Activated CD8-positive, alpha-beta memory T cell treated with anti-CD3 and anti-CD28 coated beads for 4 hours (primary cell): ENCODE results near the gene H2BW2.
"Not testable (repeated sequence)": the region's sequence is repeated elsewhere in the genome, so short reads cannot be mapped to it uniquely, and the experiment has no call there.

Experiments used
- DNase-seq, 2 donors: peaks; one replicate each; pipeline ENCODE4 v3.0.0-alpha.2; 2020; ENCODE audit warnings: low read depth in 2 of 2

Gene H2BW2

DNA sequence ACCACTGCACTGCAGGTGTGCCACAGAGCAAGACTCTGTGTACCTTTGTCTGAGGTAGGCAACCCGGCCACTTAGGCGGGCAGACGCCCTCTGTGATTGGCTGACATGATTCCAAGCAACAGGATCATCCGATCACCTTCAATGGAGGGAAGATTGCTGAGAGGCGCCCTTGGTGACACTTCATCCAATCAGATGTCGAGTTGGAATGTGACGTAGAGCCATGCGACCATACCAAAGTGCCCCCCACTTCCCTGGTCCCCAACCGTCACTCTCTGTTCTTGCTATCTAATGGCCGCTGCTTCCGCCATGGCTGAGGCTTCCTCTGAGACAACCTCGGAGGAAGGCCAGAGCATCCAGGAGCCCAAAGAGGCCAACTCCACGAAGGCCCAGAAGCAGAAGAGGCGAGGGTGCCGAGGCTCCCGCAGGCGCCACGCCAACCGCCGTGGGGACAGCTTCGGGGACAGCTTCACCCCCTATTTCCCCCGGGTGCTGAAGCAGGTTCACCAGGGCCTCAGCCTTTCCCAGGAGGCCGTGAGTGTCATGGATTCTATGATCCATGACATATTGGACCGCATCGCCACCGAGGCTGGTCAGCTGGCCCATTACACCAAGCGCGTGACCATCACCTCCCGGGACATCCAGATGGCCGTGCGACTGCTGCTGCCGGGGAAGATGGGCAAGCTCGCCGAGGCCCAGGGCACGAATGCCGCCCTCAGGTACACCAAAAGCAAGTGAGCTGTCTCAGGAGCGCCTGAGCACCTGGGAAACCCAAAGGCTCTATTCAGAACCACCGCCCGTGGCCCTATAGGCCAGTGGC lies at the start of gene H2BW2:
Gene H2BW2, plus strand, starts transcription at position 268 of the 817 bp plus-strand sequence. Its CDS starts 39 bp downstream, at position 307.
- no peak for DNase-seq

DNA sequence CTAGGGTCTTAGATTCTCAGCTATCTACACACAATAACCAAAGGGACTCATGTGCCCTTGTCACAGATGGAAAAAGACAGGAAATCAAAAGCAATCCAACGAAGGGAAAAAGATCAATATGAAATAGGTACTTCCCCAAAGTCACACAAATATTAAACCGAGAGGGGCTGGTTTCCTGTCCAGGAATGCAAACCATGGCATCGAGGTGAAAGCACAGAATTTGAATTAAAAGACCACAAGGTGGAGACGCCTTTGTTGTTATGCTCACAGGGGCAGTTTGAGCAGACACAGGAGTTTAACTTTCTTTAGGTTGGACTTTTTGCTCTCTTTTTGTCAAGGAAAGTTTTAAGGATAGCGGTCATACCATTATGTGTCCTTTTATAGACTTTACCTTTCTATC lies 40.5 kb upstream of the H2BW2 start:
- no peak for DNase-seq

DNA sequence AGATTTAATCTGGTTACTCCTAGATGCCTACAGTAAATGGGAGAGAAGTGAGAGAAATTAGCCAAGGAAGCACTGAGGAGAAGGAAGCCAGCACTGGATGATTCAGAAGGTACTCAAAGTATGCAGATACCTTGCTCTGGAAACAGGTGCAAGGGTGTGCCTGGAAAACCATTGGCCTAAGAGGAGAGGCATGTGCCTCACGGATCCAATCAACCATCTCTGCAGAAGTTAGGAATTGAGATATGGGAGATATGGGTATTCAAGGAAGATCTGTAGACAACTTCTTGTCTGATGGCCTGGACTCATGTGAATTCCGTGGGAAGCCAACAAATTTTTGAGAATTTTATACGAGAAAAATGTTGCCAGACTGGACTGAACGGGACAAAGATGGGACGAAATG lies 30.9 kb upstream of the H2BW2 start:
- no peak for DNase-seq

DNA sequence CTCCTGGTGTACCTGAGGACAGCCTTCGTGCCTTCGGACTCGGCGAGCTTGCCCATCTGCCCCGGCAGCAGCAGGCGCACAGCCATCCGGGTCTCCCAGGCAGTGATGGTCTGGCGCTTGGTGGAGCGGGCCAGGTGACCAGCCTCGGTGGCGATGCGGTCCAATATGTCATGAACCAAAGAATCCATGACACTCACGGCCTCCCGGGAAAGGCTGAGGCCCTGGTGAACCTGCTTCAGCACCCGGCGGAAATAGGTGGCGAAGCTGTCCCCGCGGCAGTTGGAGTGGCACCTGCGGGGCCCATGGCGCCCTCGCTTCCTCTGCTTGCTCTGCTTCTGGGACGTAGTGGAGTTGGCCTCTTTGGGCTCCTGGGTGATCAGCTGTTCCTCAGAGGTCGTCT lies 26.6 kb upstream of the H2BW2 start:
- no peak for DNase-seq

DNA sequence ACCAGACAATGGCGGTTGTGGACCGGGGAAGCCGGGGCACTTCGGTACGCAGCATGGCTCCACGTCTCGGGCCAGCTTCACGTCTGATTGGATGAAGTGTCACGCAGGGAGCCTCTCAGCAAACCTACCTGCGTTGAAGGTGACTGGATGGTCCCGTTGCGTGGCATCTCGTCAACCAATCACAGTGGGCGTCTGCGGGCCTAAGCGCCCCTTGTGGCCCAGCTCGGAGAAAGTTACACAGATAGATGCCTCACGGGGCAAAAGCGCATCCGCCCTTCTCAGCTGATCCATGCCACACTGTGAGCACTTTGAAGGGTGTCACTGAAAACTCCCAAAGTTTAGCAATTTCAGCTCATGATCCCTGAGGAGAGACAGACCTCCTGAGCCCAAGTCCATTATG lies 26.1 kb upstream of the H2BW2 start, which contains the start of gene H2BW1:
Gene H2BW1, minus strand, starts transcription at position 103 of the 400 bp plus-strand sequence. CDS start 132 bp downstream, outside the sequence.
- no peak for DNase-seq

DNA sequence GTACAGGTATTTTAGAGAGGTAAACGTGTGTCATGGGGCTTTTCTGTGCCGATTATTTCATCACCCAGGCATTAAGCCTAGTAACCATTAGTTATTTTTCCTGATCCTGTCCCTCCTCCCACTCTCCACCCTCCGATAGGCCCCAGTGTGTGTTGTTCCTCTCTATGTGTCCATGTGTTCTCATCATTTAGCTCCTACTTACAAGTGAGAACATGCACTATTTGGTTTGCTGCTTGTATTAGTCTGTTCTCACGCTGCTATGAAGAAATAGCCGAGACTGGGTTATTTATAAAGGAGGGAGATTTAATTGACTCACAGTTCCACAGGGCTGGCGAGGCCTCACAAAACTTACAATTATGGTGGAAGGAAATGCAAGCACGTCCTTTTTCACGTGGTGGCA lies 24.2 kb upstream of the H2BW2 start:
- not testable (repeated sequence) for DNase-seq

DNA sequence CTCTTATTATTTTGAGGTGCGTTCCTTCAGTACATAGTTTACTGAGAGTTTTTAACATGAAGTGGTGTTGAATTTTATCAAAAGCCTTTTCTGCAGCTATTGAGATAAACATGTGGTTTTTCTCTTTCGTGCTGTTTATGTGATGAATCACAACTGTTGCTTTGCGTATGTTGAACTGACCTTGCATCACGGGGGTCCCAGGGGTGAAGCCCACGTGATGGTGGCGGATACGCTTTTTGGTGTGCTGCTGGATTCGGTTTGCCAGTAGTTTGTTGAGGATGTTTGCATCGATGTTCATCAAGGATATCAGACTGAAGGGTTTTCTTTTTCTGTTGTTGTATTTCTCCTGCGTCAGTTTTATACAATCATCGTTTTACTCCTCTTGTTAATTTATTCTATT lies 21.6 kb upstream of the H2BW2 start:
- DNase-seq, result no peak

DNA sequence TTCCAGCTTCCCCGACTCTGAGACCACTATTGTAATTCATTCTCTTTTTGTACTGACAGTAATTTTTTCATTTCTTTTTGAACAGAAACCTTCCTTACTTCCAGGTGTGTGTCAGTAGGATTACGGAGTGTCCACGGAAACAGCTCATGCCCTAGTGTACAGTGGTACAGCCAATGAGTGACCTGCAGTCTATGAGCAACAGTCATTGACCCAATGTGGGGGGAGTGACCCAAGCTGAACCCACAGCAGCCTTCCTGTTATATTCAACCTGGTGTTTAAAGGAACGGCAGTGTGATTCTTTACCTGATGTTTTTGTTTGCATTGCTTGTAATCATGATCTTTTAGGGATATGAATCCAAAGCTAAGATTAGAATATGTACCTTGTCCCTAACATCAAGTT lies 1.2 kb downstream of the H2BW2 start:
- no peak for DNase-seq

DNA sequence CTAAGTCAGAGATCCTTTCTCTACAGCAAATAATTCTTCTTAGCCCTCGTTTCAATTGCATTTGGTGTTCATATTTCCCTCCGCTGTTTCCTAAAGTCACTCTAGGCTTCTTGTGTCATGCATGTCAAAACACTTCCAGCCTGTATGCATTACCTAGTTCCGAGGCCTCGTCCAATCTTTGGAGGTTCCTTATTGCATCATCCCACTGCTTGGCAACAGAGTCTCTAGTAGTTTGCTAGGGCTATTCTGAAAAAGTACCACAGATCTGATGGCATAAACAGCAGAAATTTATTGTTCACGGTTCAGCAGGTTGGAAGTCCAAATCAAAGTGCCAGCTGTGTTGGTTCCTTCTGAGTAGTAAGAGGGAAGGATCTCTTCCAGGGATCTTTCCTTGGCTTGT lies 5.9 kb downstream of the H2BW2 start:
- no peak for DNase-seq

DNA sequence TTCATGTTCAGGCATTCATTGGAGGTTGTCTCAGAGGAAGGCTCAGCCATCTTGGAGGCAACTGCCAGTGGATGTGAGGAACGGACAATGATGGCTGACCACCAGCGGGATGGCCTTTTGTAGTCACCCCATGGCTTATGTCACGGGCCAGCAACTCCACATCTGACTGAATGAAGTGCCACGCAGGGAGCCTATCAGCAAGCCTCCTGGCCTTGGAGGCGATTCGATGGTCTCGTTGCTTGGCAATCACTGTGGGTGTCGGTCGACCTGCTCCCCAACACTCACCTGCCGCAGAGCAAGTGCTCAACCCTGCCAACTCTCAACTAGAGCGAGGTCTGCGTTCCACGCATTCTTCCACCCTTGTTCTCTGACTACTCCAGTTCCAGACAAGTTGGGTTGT lies 7.4 kb downstream of the H2BW2 start:
- DNase-seq, result no peak

DNA sequence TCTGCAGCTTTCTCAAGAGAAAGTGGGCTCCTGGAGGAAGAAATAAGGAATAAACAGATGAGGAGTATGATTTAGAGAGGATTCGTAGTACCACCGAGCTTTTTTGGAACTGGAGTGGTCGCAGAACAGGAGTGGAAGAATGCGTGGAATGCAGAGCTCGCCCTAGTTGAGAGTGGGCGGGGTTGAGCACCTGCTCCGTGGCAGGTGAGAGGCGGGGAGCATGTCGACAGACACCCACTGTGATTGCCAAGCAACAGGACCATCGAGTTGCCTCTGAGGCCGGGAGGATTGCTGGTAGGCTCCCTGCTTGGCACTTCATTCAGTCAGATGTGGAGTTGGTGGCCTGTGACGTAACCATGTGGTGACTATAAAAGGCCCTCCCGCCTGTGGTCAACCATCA lies 15.2 kb downstream of the H2BW2 start:
- not testable (repeated sequence) for DNase-seq

DNA sequence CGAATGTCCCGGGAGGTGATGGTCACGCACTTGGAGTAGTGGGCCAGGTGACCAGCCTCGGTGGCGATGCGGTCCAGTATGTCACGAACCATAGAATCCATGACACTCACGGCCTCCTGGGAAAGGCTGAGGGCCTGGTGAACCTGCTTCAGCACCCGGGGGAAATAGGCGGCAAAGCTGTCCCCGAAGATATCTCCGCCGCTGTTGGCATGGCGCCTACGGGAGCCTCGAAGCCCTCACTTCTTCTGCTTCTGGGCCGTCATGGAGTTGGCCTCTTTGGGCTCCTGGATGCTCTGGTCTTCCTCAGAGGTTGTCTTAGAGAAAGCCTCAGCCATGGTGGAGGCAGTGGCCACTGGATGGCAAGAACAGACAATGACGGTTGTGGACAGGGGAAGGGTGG lies 22.9 kb downstream of the H2BW2 start:
- not testable (repeated sequence) for DNase-seq

DNA sequence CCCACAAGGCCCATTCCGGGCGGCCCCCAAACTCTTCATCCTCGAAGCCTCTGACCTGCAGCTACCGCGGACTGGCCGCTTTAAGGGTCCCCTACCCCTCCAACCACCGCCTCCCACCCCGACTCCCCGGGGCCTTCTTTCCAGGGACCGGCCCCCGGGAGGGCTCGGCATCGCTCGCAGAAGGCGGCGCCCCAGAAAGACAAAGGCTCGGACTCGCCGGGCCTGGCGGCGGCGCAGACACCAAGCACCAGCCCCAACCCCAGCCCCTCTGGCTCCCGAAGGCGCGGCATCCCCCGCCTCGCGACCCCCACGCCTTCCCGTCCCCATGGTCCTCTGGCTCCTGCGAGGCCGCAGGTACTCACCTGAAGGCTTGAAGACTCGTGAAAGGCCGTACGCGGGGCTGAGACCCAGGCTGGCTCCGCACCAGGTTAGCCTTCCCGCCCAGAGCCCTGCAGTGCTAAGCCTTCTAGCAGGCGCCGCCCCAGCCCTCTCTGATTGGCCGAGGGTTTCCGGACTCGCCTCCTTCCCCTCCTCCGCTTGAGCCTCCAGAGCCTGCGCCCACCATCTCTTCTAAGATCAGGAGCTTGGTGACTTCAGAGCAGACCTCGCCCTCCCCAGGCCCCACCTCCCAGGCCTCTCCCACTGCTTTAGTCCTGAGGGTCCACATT lies 36.2 kb downstream of the H2BW2 start, which contains the start of gene TMSB15C:
Gene TMSB15C, minus strand, starts transcription at position 459 of the 668 bp plus-strand sequence.
- DNase-seq, result not testable (repeated sequence)

DNA sequence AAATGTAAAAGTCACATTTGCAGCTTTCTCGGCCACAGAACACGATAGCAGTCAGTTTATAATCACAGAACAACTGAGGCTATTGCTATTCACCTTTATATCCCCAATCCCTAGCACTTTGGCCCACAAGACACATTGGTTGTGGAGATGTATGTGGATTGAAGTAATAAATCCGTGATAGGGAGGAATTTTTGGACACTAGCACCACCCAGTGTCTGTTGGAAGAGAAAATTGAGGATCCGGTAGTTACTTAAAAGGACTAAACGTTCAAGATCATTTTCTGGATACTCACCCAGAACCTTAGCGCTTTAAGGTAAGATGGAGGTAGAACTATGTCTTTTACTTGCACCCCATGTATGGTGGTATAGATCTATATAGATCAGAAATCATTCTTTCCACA lies 38.1 kb downstream of the H2BW2 start:
- DNase-seq, result not testable (repeated sequence)

DNA sequence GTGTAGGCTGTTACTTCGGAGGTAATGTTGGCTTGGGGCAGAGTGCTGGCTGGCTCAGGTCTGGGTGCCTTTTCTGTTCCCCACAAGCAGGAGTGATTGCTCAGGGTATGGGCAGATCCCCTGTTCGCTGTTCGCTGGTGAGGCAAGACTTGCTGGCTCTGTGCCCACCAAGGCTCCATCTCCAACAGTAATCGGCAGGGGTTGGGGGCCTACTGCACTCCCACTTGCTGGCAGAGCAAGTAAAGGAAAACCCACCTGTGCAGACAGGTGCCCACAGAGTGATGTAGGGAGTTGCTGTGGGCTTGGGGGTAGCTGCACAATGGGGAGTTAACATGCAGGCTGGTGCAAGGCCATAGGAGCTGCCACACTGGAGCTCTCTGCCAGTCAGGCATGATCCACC lies 44.3 kb downstream of the H2BW2 start:
- DNase-seq, result no peak

DNA sequence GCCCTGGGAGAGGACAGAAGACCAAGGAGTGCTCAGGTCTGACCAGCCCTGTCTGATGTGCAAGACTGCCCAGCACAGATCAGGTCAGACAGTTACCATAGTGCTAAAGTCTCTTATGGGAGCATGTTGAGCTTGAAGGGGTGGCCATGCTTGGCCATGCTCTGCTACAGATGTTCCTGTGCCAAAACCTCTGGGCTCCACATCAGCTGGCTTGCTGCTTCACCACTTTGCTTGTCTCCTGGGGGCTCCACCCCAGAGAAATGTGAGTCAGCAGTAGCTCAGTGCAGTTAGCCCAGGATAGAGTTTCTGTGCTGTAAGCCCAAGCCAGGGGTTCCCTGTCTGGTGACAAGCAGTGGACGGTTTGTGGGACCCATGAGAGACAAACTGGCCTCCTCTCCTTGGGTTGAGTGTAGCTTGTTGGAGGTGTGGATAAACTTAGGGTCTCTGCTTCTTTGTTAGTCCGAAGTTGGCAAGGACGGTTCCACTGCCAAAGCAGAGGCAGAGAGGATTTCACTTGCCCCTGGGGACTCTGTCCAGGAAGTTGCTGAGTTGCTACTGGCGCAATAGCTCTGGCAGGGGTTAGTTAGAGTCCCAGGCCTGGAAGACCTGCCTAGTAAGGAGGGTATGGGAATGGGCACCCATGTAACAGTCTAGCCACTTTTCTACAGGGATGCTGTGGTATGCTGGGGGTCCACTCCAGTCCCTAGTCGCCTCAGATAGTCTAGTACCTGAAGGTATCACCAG lies 45.0 kb downstream of the H2BW2 start:
- DNase-seq, result no peak

DNA sequence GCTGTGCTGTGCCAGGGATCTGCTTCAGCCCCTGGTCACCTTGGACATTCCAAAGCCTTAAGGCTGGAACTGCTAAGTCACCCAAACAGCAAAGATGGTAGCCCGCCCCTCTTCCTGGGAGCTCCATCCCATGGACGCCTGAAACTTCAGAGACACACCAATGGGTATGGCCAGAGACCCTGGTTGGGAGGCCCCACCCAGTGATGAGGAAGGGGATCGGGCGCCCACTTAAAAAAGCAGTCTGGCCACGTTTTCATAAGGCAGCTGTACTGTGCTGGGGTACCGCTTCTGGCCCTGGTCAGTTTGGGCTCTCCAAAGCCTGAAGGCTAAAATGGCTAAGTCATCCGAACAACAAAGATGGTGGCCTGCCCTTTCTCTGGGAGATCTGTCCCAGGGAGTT lies 45.7 kb downstream of the H2BW2 start:
- no peak for DNase-seq

DNA sequence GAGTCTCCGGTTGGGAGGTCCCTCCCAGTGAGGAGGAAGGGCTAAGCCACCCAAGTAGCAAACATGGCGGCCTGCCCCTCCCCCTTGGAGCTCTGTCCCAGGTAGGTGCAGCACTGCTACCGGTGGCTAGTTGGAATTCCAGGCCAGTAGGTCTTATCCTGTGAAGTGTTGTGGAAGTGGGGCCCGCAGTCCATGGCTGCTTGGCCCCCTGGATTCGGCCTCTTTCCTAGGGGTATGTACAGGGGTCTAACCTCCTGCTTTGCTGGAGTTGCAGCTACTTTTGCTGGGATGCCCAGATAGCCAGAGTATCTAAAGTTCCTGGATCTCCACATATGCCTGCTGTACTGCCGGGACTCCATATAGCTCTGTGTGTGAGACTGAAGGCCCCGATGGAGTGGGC lies 46.2 kb downstream of the H2BW2 start:
- DNase-seq, result no peak
